ENCODE results near the gene ZC3H18.
A peak's percentile ranks its signal among the peaks of the same experiment; 100 is the strongest.

ZC3H18 gene

GRCh38 chr16:88549671-88550245 is 20.4 kb upstream of the ZC3H18 start:
- DNase-seq (ENCODE audit: low read depth): no peak

GRCh38 chr16:88550246-88550661 is 19.9 kb upstream of the ZC3H18 start:
- DNase-seq (ENCODE audit: low read depth): no peak

GRCh38 chr16:88552166-88552565 is 18.0 kb upstream of the ZC3H18 start:
- DNase-seq (ENCODE audit: low read depth): no peak

- no peak for DNase-seq (ENCODE audit: low read depth)
Observed at GRCh38 chr16:88552815-88553214, 17.4 kb upstream of the ZC3H18 start.

- DNase-seq (ENCODE audit: low read depth): no peak
Observed at GRCh38 chr16:88553739-88554138, 16.5 kb upstream of the ZC3H18 start.

GRCh38 chr16:88554711-88555264 is 15.4 kb upstream of the ZC3H18 start:
- no peak for DNase-seq (ENCODE audit: low read depth)

- DNase-seq (ENCODE audit: low read depth): no peak
Observed at GRCh38 chr16:88556294-88556988, 13.8 kb upstream of the ZC3H18 start.

GRCh38 chr16:88558457-88559442 is 11.5 kb upstream of the ZC3H18 start:
- DNase-seq (ENCODE audit: low read depth): peak; percentile 68

- peak; percentile 50 for DNase-seq (ENCODE audit: low read depth)
Observed at GRCh38 chr16:88560714-88561484, 9.3 kb upstream of the ZC3H18 start.

GRCh38 chr16:88561485-88562359 is 8.5 kb upstream of the ZC3H18 start:
- peak; percentile 71 for DNase-seq (ENCODE audit: low read depth)

GRCh38 chr16:88566158-88566557 is 4.0 kb upstream of the ZC3H18 start:
- DNase-seq (ENCODE audit: low read depth): peak; percentile 77

GRCh38 chr16:88568710-88569613 is 1.2 kb upstream of the ZC3H18 start:
- no peak for DNase-seq (ENCODE audit: low read depth)

GRCh38 chr16:88569614-88569984 is 604 bp upstream of the ZC3H18 start:
- DNase-seq (ENCODE audit: low read depth): peak; percentile 34

GRCh38 chr16:88570691-88571092 is 489 bp downstream of the ZC3H18 start:
- DNase-seq (ENCODE audit: low read depth): peak; percentile 54

GRCh38 chr16:88575251-88575650 is 5.0 kb downstream of the ZC3H18 start:
- DNase-seq (ENCODE audit: low read depth): no peak

- no peak for DNase-seq (ENCODE audit: low read depth)
Observed at GRCh38 chr16:88576307-88576706, 6.1 kb downstream of the ZC3H18 start.

- no peak for DNase-seq (ENCODE audit: low read depth)
Observed at GRCh38 chr16:88577166-88577565, 7.0 kb downstream of the ZC3H18 start.

- DNase-seq (ENCODE audit: low read depth): no peak
Observed at GRCh38 chr16:88578446-88579313, 8.5 kb downstream of the ZC3H18 start.

- no peak for DNase-seq (ENCODE audit: low read depth)
Observed at GRCh38 chr16:88580371-88580770, 10.2 kb downstream of the ZC3H18 start.
